GM12878 (cell line): ENCODE results near the gene HUNK.

ENCODE experiments used
- HDAC2 ChIP-seq: fragments of 200-600 bp; sonication (generic); IDR thresholded peaks from 2 replicates; pipeline ENCODE4 v1.6.1; 2017
- HDAC6 ChIP-seq: fragments of 200-600 bp; sonication (generic); IDR thresholded peaks from one replicate; pipeline ENCODE4 v1.8.0; 2017; ENCODE audit warnings: antibody characterized with exemption; ENCODE audit not compliant: unreplicated experiment
- MTA3 ChIP-seq: IDR thresholded peaks from 2 replicates; pipeline ENCODE4 v1.6.1; 2012; ENCODE audit warnings: low read length, inconsistent platforms, borderline replicate concordance
- NFIC ChIP-seq: IDR thresholded peaks from 2 replicates; pipeline ENCODE4 v1.6.1; 2012; ENCODE audit warnings: low read depth, mild to moderate bottlenecking, inconsistent platforms, low read length, moderate library complexity
- SMC3 ChIP-seq: IDR thresholded peaks from 2 replicates; pipeline ENCODE4 v1.6.1; 2011; ENCODE audit warnings: low read length, improper control_type of control experiment, borderline replicate concordance
- SRF ChIP-seq, 2 experiments: IDR thresholded peaks; 2 replicates each; pipeline ENCODE4 v1.6.1; 2011; ENCODE audit warnings: low read depth in 2 of 2, low read length in 2 of 2, mild to moderate bottlenecking in 1 of 2, moderate library complexity in 1 of 2
- TF ChIP-seq, protein P1 (sequence below): fragments of 450-650 bp; IDR thresholded peaks from 2 replicates; pipeline ENCODE4 v1.6.1; 2017; ENCODE audit warnings: mild to moderate bottlenecking
- TF ChIP-seq, protein P2 (sequence below), 3 experiments: IDR thresholded peaks in 2 of 3; conservative IDR thresholded peaks in 1 of 3; 2 replicates each; pipeline ENCODE4 v1.5.1; 2011; ENCODE audit warnings: low read depth in 3 of 3, low read length in 3 of 3, mild to moderate bottlenecking in 3 of 3, control low read depth in 2 of 3, moderate library complexity in 2 of 3, inconsistent platforms in 1 of 3, mixed read lengths in 1 of 3; ENCODE audit not compliant: control insufficient read depth in 2 of 3, insufficient read depth in 1 of 3; ENCODE audit errors: extremely low read depth in 1 of 3
- TF ChIP-seq, protein P3 (sequence below): IDR thresholded peaks from 2 replicates; pipeline ENCODE4 v1.6.1; 2011; ENCODE audit warnings: low read depth, low read length, improper control_type of control experiment, borderline replicate concordance

DNA sequence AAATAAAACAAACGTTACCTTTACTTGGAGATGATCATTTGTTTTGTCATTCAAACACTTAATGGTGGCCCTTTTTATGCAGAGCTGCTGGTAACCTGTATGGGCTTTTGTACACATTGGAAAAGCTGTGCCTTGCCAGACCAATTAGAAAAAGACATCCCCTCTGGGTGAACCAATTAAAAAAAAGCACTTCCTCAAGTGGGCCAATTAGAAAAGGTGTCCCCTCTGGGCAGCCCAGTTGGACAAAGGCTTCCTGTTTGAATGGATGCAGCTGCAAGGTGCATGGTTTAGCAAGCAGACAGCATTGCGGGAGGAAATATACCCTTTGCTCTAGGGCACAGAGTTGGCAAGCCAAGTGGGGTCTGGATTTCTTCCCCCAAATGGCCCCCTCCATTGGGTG, 21.6 kb downstream of the HUNK start:
- no peak for TF ChIP-seq NFIC
- no peak for TF ChIP-seq MTA3
- TF ChIP-seq, protein P1, sequence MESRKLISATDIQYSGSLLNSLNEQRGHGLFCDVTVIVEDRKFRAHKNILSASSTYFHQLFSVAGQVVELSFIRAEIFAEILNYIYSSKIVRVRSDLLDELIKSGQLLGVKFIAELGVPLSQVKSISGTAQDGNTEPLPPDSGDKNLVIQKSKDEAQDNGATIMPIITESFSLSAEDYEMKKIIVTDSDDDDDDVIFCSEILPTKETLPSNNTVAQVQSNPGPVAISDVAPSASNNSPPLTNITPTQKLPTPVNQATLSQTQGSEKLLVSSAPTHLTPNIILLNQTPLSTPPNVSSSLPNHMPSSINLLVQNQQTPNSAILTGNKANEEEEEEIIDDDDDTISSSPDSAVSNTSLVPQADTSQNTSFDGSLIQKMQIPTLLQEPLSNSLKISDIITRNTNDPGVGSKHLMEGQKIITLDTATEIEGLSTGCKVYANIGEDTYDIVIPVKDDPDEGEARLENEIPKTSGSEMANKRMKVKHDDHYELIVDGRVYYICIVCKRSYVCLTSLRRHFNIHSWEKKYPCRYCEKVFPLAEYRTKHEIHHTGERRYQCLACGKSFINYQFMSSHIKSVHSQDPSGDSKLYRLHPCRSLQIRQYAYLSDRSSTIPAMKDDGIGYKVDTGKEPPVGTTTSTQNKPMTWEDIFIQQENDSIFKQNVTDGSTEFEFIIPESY, result no peak
- no peak for TF ChIP-seq HDAC2
- TF ChIP-seq SMC3, result no peak
- TF ChIP-seq, protein P2, sequence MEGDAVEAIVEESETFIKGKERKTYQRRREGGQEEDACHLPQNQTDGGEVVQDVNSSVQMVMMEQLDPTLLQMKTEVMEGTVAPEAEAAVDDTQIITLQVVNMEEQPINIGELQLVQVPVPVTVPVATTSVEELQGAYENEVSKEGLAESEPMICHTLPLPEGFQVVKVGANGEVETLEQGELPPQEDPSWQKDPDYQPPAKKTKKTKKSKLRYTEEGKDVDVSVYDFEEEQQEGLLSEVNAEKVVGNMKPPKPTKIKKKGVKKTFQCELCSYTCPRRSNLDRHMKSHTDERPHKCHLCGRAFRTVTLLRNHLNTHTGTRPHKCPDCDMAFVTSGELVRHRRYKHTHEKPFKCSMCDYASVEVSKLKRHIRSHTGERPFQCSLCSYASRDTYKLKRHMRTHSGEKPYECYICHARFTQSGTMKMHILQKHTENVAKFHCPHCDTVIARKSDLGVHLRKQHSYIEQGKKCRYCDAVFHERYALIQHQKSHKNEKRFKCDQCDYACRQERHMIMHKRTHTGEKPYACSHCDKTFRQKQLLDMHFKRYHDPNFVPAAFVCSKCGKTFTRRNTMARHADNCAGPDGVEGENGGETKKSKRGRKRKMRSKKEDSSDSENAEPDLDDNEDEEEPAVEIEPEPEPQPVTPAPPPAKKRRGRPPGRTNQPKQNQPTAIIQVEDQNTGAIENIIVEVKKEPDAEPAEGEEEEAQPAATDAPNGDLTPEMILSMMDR (IDR thresholded peaks at IDR 0.05 in 2 of 3, conservative IDR thresholded peaks at IDR 0.05 in 1 of 3; ENCODE audit: control insufficient read depth in 2 of 3, extremely low read depth in 1 of 3, insufficient read depth in 1 of 3, low read depth in 3 of 3, low read length in 3 of 3), result no peak
- TF ChIP-seq HDAC6, result no peak
- no peak for TF ChIP-seq SRF (IDR thresholded peaks at IDR 0.05; ENCODE audit: low read depth in 2 of 2, low read length in 2 of 2)
- TF ChIP-seq, protein P3, sequence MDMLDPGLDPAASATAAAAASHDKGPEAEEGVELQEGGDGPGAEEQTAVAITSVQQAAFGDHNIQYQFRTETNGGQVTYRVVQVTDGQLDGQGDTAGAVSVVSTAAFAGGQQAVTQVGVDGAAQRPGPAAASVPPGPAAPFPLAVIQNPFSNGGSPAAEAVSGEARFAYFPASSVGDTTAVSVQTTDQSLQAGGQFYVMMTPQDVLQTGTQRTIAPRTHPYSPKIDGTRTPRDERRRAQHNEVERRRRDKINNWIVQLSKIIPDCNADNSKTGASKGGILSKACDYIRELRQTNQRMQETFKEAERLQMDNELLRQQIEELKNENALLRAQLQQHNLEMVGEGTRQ, result no peak
